T-helper 2 cell treated with Interferon-gamma antibody and Interleukin-4, amounts not matched to agents 5 μg/mL and 100 μg/mL, for 36 hours (primary cell): Measurements from ENCODE around the gene CATSPER4.
A peak's percentile ranks its signal among the peaks of the same experiment; 100 is the strongest.
"Not testable (repeated sequence)": the region's sequence is repeated elsewhere in the genome, so short reads cannot be mapped to it uniquely, and the experiment has no call there.

ENCODE experiments used
- DNase-seq: peaks from one replicate; pipeline ENCODE4 v3.0.0; 2021; ENCODE audit warnings: low spot score
- H3K27ac Mint-ChIP-seq: one replicate; pipeline ENCODE4 v1.8.0; 2021; ENCODE audit warnings: mild to moderate bottlenecking, mixed read lengths
- H3K27me3 Mint-ChIP-seq: one replicate; pipeline ENCODE4 v1.8.0; 2021; ENCODE audit warnings: low read depth, mixed read lengths
- H3K36me3 Mint-ChIP-seq: one replicate; pipeline ENCODE4 v1.8.0; 2021; ENCODE audit warnings: low read depth, mixed read lengths
- H3K4me1 Mint-ChIP-seq: one replicate; pipeline ENCODE4 v1.8.0; 2021; ENCODE audit warnings: low read depth, mixed read lengths
- H3K4me3 Mint-ChIP-seq: one replicate; pipeline ENCODE4 v1.8.0; 2022; ENCODE audit warnings: mild to moderate bottlenecking, moderate library complexity, mixed read lengths
- H3K9me3 Mint-ChIP-seq: one replicate; pipeline ENCODE4 v1.8.0; 2021; ENCODE audit warnings: mixed read lengths

The CATSPER4 gene

GRCh38 chr1:26225033-26225831, 34.8 kb downstream of the CATSPER4 start:
- peaks cover 49% of the 10 kb centered on the region for H3K27me3 Mint-ChIP-seq
- no peak overlapping the region for H3K27ac Mint-ChIP-seq

GRCh38 chr1:26230682-26231081, 40.3 kb downstream of the CATSPER4 start:
- not testable (repeated sequence) for H3K36me3 Mint-ChIP-seq, H3K4me3 Mint-ChIP-seq
- peaks cover 25% of the 10 kb centered on the region for H3K27me3 Mint-ChIP-seq

More at GRCh38 chr1:26225033-26225831, 34.8 kb downstream of the CATSPER4 start:
- DNase-seq = peak; percentile 30
- H3K9me3 Mint-ChIP-seq = no peaks in the 10 kb centered on the region
- peak overlapping the region; percentile 74 for H3K4me3 Mint-ChIP-seq
- peaks cover 5% of the 10 kb centered on the region for H3K4me1 Mint-ChIP-seq
- no peaks in the 10 kb centered on the region for H3K36me3 Mint-ChIP-seq

GRCh38 chr1:26233903-26234643, 43.7 kb downstream of the CATSPER4 start, which contains the start of gene CEP85:
Gene CEP85, plus strand, starts transcription at chr1:26234200. Its CDS starts 5,584 bp downstream, at chr1:26239784.
- peaks cover 2% of the 10 kb centered on the region for H3K27me3 Mint-ChIP-seq
- peak; percentile 97 for DNase-seq
- peak within 1 kb of the TSS; percentile 93 for H3K27ac Mint-ChIP-seq
- H3K36me3 Mint-ChIP-seq = peaks cover 20% of the 10 kb centered on the region
- peaks cover 31% of the 10 kb centered on the region for H3K4me1 Mint-ChIP-seq
- H3K9me3 Mint-ChIP-seq = no peaks in the 10 kb centered on the region
- H3K4me3 Mint-ChIP-seq = peak within 1 kb of the TSS; percentile 96

More at GRCh38 chr1:26230682-26231081, 40.3 kb downstream of the CATSPER4 start:
- H3K4me1 Mint-ChIP-seq = peaks cover 13% of the 10 kb centered on the region
- not testable (repeated sequence) for H3K27ac Mint-ChIP-seq, DNase-seq, H3K9me3 Mint-ChIP-seq

GRCh38 chr1:26234644-26235370, 44.4 kb downstream of the CATSPER4 start:
- Mint-ChIP-seq H3K36me3 (peaks cover 20% of the 10 kb centered on the region), H3K4me1 (peaks cover 35% of the 10 kb centered on the region), H3K4me3 (peak overlapping the region; percentile 96), H3K27ac (peak overlapping the region; percentile 93), H3K27me3 (peaks cover 2% of the 10 kb centered on the region), H3K9me3 (no peaks in the 10 kb centered on the region)
- DNase-seq = peak; percentile 19

- H3K4me3 Mint-ChIP-seq = peak overlapping the region; percentile 54
- peaks cover 36% of the 10 kb centered on the region for H3K4me1 Mint-ChIP-seq
- DNase-seq = no peak
- H3K9me3 Mint-ChIP-seq = no peaks in the 10 kb centered on the region
- H3K36me3 Mint-ChIP-seq = peaks cover 27% of the 10 kb centered on the region
- peak overlapping the region; percentile 7 for H3K27ac Mint-ChIP-seq
- peaks cover 2% of the 10 kb centered on the region for H3K27me3 Mint-ChIP-seq
Measured at GRCh38 chr1:26237230-26237966, 47.0 kb downstream of the CATSPER4 start.

- no peaks in the 10 kb centered on the region for H3K9me3 Mint-ChIP-seq
- no peak for DNase-seq
- peaks cover 32% of the 10 kb centered on the region for H3K4me1 Mint-ChIP-seq
Measured at GRCh38 chr1:26239936-26240335, 49.5 kb downstream of the CATSPER4 start.

More at GRCh38 chr1:26239936-26240335, 49.5 kb downstream of the CATSPER4 start:
- Mint-ChIP-seq H3K36me3 (peaks cover 44% of the 10 kb centered on the region), H3K27ac (no peak overlapping the region), H3K27me3 (no peaks in the 10 kb centered on the region), H3K4me3 (no peak overlapping the region)
